Loucy (cell line): Measurements from ENCODE around the gene RND2.

Experiments
- EZH2phosphoT487 ChIP-seq: fragments of 200-600 bp; IDR thresholded peaks from 2 replicates; pipeline ENCODE4 v1.6.1; 2018; ENCODE audit warnings: antibody characterized with exemption, mild to moderate bottlenecking, moderate library complexity, borderline replicate concordance
- TF ChIP-seq, protein P1 (sequence below): fragments of 200-600 bp; sonication (generic); conservative IDR thresholded peaks from 2 replicates; pipeline ENCODE4 v1.5.1; 2014; ENCODE audit warnings: mild to moderate bottlenecking, antibody characterized with exemption, low read length

DNA sequence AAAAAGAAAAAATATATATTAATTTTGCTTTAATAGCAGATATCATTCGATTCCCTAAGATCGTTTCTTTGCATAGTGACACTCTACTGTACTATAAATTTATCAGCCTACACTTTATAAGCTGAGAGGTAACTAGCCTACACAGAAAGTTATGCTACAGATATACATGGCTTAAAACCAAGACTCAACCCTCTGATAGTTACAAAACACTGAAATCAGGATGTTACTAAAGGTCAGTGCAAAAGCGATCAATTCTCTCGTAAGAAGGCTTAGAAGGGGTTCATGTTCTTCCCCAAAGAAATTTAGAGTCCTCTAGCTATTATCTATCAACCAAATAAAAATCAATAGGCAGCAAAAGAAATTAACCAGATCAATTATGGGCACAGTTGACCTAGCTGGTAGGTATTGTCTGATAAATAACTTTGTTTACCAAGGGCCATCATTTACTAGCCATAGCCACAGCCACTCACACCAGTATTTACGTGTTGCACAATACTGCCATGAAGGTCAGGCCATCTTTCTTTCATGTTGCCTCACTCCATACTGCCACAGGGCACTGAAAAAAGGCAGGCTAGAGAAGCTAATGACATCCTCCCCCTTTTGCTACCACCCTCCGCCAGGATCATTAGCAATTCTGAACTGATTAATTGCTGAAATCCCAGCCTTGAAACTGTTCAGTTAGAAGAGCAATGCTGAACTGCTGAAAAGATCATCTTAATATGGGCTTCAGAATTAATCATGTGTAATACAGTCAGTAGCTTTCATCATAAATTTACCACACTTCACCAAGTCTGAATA, 43.7 kb downstream of the RND2 start:
- TF ChIP-seq, protein P1, sequence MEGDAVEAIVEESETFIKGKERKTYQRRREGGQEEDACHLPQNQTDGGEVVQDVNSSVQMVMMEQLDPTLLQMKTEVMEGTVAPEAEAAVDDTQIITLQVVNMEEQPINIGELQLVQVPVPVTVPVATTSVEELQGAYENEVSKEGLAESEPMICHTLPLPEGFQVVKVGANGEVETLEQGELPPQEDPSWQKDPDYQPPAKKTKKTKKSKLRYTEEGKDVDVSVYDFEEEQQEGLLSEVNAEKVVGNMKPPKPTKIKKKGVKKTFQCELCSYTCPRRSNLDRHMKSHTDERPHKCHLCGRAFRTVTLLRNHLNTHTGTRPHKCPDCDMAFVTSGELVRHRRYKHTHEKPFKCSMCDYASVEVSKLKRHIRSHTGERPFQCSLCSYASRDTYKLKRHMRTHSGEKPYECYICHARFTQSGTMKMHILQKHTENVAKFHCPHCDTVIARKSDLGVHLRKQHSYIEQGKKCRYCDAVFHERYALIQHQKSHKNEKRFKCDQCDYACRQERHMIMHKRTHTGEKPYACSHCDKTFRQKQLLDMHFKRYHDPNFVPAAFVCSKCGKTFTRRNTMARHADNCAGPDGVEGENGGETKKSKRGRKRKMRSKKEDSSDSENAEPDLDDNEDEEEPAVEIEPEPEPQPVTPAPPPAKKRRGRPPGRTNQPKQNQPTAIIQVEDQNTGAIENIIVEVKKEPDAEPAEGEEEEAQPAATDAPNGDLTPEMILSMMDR, result no peak
- no peak for TF ChIP-seq EZH2phosphoT487
